Activated CD8-positive, alpha-beta T cell treated with anti-CD3 and anti-CD28 coated beads, Interleukin-2, amount 10 ng/mL, durations not matched to agents 7 days and 5 days (primary cell): ENCODE measurements around the gene CRYGB. TPM values are rescaled to one million over a fixed set of nuclear protein-coding genes. Genes with fewer than 3 reads are reported as not detected.
"Not testable (repeated sequence)": the region's sequence is repeated elsewhere in the genome, so short reads cannot be mapped to it uniquely, and the experiment has no call there.

ENCODE experiments used
- ATAC-seq: fragments of 150-1000 bp; cut with Tn5 transposase; one replicate; pipeline ENCODE4 v1.10.0; 2021; ENCODE audit warnings: moderate library complexity
- CTCF ChIA-PET: fragments of 350-600 bp; sonication (Branson Sonifier 250); formaldehyde crosslinking; loops from one replicate; lab custom pipeline; 2021; ENCODE audit warnings: antibody characterized with exemption; lab: Charles Lee
- POLR2A ChIA-PET: fragments of 350-600 bp; sonication (Branson Sonifier 250); formaldehyde crosslinking; loops from one replicate; lab custom pipeline; 2021; ENCODE audit warnings: antibody characterized with exemption; lab: Charles Lee
- DNase-seq: peaks from one replicate; pipeline ENCODE4 v3.0.0-alpha.2; 2020
- H3K27ac Mint-ChIP-seq: one replicate; pipeline ENCODE4 v1.8.0; 2021; ENCODE audit warnings: mild to moderate bottlenecking, mixed read lengths
- H3K27me3 Mint-ChIP-seq: one replicate; pipeline ENCODE4 v1.8.0; 2021; ENCODE audit warnings: low read depth, mixed read lengths
- H3K36me3 Mint-ChIP-seq: one replicate; pipeline ENCODE4 v1.8.0; 2021; ENCODE audit warnings: low read depth, mixed read lengths
- H3K4me1 Mint-ChIP-seq: one replicate; pipeline ENCODE4 v1.8.0; 2021; ENCODE audit warnings: low read depth, mixed read lengths
- H3K4me3 Mint-ChIP-seq: one replicate; pipeline ENCODE4 v1.8.0; 2021; ENCODE audit warnings: mild to moderate bottlenecking, mixed read lengths
- H3K9me3 Mint-ChIP-seq: one replicate; pipeline ENCODE4 v1.8.0; 2022; ENCODE audit warnings: mixed read lengths; ENCODE audit not compliant: insufficient read depth
- total RNA-seq, 2 experiments: library from RNA; stranded (reverse); gene quantifications; one replicate each; pipeline ENCODE4 v1.2.3, GENCODE V29; 2021

The CRYGB gene
- total RNA-seq, 2 experiments from 2014 or later = not detected

DNA sequence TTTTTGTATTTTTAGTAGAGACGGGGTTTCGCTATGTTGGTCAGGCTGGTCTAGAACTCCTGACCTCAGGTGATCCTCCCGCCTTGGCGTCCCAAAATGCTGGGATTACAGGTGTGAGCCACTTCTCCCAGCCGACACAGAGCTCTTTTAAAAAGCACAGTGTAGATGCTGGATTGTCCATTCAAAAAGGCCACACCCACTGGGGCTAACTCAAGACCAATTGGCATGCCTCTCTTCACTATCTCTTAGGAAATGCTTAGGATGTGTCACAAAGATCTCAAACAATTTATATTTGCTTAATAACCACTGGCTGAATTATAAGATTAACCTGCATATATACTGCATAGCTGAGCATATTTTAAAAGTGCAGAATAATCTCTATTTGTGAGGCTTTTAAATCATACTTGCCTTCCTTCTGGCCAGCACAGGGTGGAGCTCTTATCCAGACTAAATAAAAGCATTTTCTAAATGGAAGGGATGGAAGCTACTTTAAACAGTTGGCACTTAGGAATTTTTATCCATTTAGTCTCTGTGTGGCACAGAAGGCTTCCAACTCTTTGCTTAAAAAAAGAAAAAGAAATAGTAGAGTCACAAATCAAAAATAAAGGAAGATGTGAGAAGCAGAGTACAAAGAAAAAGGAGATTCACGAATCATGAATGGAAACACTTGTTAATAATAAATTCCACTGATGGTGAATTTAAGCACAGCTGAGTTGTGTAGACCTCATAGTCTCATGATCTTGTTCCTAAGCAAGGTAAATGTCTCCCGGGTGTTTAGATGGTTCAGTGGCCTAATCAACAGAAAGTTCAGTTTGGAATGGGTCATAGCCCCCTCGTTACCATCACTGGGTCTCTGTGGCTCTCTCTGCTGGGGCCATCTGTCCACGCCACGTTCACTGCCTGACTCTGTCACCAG, 44.0 kb downstream of the CRYGB start:
- ChIA-PET CTCF (interaction anchor here (0.7 to 3.7 kb wide), 7 partner anchors 20 to 169 kb away, joined by 3 to 32 read pairs (median 3); partner anchors contain the start of gene IDH1), POLR2A (no interaction called here)
- Mint-ChIP-seq H3K27me3 (peaks cover 5% of the 10 kb centered on the region), H3K27ac (no peak overlapping the region), H3K9me3 (no peaks in the 10 kb centered on the region), H3K36me3 (no peaks in the 10 kb centered on the region), H3K4me3 (no peak overlapping the region), H3K4me1 (peaks cover 11% of the 10 kb centered on the region)
- DNase-seq (no peak), ATAC-seq (no peak)

DNA sequence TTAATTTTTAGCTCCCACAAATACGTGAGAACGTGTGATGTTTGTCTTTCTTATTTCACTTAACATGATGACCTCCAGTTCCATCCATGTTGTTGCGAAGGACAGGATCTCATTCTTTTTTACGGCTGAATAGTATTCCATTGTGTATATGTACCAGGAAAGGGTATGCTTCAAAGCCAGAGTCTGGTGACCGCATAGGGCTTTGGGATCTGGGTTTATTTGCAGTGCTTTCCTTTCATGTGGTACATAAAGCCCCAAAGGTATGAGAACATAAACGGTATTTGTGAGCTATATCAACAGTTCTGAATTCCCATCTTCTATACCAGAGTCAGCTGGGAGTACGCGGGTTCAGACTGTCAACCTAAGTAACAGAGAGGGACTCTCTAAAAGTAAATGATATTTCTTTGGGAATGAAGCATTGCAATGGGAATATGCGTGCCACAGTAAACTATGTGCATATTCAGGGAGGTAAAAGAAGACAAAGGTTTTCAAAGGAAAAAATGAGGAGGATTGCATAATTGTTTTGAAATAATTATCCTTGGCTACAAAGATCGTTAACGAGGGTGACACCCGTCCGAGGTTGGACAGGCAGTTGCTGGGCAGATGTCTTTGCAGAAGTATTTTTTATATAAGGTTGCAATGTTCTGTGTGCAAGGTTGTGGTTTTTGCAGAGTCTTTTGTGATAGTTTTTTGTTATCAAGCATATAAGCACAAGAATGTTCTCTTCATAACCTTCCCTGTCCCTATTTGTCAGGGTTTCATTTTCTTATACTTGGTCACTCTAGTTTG, 46.1 kb downstream of the CRYGB start:
- H3K4me1 Mint-ChIP-seq = peaks cover 11% of the 10 kb centered on the region
- no peak for ATAC-seq
- H3K9me3 Mint-ChIP-seq = no peaks in the 10 kb centered on the region
- ChIA-PET CTCF (no interaction called here), POLR2A (interaction anchor here (0.6 kb wide), 1 partner anchor 129 kb away, joined by 3 read pairs; no protein-coding TSS in a partner anchor)
- H3K4me3 Mint-ChIP-seq = no peak overlapping the region
- H3K27ac Mint-ChIP-seq = no peak overlapping the region
- DNase-seq = no peak
- H3K36me3 Mint-ChIP-seq = no peaks in the 10 kb centered on the region
- H3K27me3 Mint-ChIP-seq = peaks cover 2% of the 10 kb centered on the region

DNA sequence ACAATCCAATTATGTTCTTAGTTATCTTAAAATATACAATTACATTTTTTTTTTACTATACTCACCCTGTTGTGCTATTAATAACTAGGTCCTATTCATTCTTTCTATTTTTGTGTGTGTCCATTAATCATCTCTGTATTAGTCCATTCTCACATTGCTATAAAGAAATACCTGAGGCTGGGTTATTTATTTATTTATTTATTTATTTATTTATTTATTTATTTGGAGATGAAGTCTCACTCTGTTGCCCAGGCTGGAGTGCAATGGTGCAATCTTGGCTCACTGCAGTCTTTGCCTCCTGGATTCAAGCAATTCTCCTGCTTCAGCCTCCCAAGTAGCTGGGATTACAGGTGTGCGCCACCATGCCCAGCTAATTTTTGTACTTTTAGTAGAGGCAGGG, 47.3 kb downstream of the CRYGB start:
- H3K4me3 Mint-ChIP-seq, H3K27me3 Mint-ChIP-seq, DNase-seq, POLR2A ChIA-PET, H3K27ac Mint-ChIP-seq, ATAC-seq, H3K9me3 Mint-ChIP-seq, H3K36me3 Mint-ChIP-seq: not testable (repeated sequence)
- CTCF ChIA-PET = interaction anchor here (0.6 kb wide), 1 partner anchor 77 kb away, joined by 3 read pairs; no protein-coding TSS in a partner anchor
- H3K4me1 Mint-ChIP-seq = peaks cover 11% of the 10 kb centered on the region

DNA sequence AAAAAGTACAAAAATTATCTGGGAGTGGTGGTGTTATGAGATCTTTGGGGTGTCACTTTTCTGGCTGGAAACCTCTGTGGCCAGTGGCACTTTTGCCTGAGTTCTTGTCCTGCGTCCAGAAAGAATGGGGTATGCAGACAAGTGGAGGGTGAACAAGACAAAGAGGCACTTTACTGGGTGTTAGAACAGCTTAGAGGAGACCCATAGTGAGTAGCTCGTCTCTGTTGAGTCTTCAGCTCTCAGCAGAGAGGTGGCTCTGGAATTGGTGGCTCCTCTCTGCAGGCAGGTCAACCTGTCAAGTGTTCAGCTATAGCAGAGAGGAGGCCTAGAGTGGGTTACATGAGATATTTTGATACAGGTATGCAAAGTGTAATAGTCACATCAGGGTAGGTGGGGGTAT, 47.7 kb downstream of the CRYGB start:
- ChIA-PET POLR2A (no interaction called here), CTCF (interaction anchor here (0.6 kb wide), 1 partner anchor 77 kb away, joined by 3 read pairs; no protein-coding TSS in a partner anchor)
- Mint-ChIP-seq H3K4me3 (no peak overlapping the region), H3K4me1 (peaks cover 11% of the 10 kb centered on the region), H3K9me3 (no peaks in the 10 kb centered on the region), H3K36me3 (no peaks in the 10 kb centered on the region), H3K27ac (no peak overlapping the region), H3K27me3 (peaks cover 2% of the 10 kb centered on the region)
- DNase-seq = no peak
- no peak for ATAC-seq

DNA sequence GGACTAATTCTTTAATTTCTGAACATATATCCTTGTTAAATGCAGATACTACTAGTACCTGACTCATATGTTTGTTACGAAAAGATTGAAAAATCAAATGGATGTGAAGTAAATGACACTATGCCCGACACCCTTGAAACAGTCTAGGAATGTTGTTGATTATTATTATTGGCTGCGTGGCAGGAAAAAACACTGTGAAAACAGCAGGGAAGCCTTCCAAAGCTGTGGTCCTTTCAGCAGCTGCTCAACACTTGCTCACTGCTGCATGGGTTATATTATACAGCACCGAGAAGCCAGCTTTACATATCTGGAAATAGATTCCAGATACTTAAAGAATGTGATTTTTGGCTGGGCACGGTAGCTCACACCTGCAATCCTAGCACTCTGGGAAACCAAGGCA, 48.2 kb downstream of the CRYGB start:
- POLR2A ChIA-PET = no interaction called here
- Mint-ChIP-seq H3K4me1 (peaks cover 11% of the 10 kb centered on the region), H3K4me3 (no peak overlapping the region), H3K36me3 (no peaks in the 10 kb centered on the region), H3K27me3 (peaks cover 2% of the 10 kb centered on the region), H3K27ac (no peak overlapping the region), H3K9me3 (no peaks in the 10 kb centered on the region)
- DNase-seq = no peak
- CTCF ChIA-PET = interaction anchor here (1.0 kb wide), 1 partner anchor 57 kb away, joined by 3 read pairs; no protein-coding TSS in a partner anchor
- no peak for ATAC-seq

DNA sequence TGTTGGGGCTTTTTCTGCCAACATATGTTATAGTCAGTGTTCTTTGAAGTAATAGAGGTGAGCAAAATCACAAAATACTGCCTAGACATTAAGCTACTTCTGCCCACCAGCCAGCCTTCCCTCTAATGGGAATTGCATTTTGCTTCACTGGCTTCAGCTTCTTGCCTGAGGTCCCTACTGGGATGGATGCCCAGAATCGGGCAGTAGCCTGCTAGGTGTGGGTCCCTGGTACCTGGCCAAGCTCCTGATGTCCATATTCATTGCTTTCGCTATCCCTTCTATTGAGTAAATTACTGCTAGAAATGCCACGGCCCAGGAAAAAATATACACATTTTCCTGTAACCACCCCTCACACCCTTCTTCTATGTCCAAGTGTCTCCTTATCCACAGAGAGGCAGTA, 48.6 kb downstream of the CRYGB start:
- Mint-ChIP-seq H3K27me3 (peaks cover 2% of the 10 kb centered on the region), H3K36me3 (no peaks in the 10 kb centered on the region), H3K4me3 (no peak overlapping the region), H3K9me3 (no peaks in the 10 kb centered on the region), H3K4me1 (peaks cover 11% of the 10 kb centered on the region), H3K27ac (no peak overlapping the region)
- ATAC-seq (no peak), DNase-seq (no peak)
- POLR2A ChIA-PET = no interaction called here
- CTCF ChIA-PET = interaction anchor here (1.0 kb wide), 1 partner anchor 57 kb away, joined by 3 read pairs; no protein-coding TSS in a partner anchor

DNA sequence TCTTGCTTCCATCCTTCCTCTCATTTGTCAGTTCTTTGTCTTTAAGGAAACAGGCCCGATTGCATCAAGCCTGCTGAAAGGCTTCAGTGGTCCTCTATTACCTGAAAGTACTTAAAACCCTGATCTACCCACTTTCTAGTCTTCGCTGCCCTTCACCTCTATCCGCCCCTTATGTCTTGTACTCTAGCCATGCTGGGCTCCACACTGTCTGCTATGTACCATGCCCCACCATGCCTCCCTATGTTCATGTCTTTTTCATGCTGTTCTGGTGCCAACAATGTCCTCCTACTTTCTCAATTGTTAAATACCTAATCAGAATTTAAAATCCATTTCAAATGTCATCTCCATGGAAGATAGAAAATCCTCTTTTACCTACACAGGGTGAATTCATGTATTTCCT, 49.9 kb downstream of the CRYGB start:
- ChIA-PET POLR2A (no interaction called here), CTCF (no interaction called here)
- no peak overlapping the region for H3K27ac Mint-ChIP-seq
- H3K4me3 Mint-ChIP-seq = no peak overlapping the region
- ATAC-seq (no peak), DNase-seq (no peak)
- peaks cover 3% of the 10 kb centered on the region for H3K27me3 Mint-ChIP-seq
- H3K9me3 Mint-ChIP-seq = no peaks in the 10 kb centered on the region
- peaks cover 5% of the 10 kb centered on the region for H3K4me1 Mint-ChIP-seq
- H3K36me3 Mint-ChIP-seq = no peaks in the 10 kb centered on the region

DNA sequence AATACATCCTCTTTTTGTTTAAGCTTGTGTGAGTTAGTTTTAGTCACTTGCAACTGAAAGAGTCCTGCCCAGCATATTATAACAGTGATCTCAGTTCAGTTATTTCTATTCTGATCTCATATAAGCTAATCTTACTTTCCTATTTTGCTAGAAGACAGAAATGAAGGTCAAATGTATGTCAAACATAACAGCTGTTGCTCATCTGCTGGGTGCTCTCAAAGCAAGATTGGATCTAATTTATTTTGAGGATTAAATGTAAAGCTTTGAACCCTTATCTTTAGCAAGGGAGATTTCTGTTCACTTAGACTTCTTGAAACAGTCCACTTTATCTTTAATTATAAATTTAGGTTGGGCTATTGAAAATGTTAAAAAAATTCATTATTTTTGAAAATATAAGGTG, 52.8 kb downstream of the CRYGB start:
- CTCF ChIA-PET = interaction anchor here (1.2 kb wide), 1 partner anchor 53 kb away, joined by 3 read pairs; no protein-coding TSS in a partner anchor
- no peak overlapping the region for H3K4me3 Mint-ChIP-seq
- H3K36me3 Mint-ChIP-seq = no peaks in the 10 kb centered on the region
- H3K27me3 Mint-ChIP-seq = peaks cover 3% of the 10 kb centered on the region
- POLR2A ChIA-PET = no interaction called here
- ATAC-seq = no peak
- H3K4me1 Mint-ChIP-seq = no peaks in the 10 kb centered on the region
- peaks cover 4% of the 10 kb centered on the region for H3K9me3 Mint-ChIP-seq
- no peak for DNase-seq
- H3K27ac Mint-ChIP-seq = no peak overlapping the region

Other genes with a start within 250 kb of the CRYGB start
- 1 to 10 TPM; 6.1 to 6.2 TPM for gene PLEKHM3, start 120.6 kb downstream of the CRYGB start, total RNA-seq
- gene CRYGD, start 21.6 kb downstream of the CRYGB start, total RNA-seq = not detected
- not detected for gene CRYGC, start 16.3 kb downstream of the CRYGB start, total RNA-seq
- gene CRYGA, start 17.4 kb upstream of the CRYGB start, total RNA-seq = not detected
- not detected for gene C2orf80, start 43.9 kb upstream of the CRYGB start, total RNA-seq
- gene IDH1, start 108.9 kb upstream of the CRYGB start, total RNA-seq = 10 to 100 TPM; 29.0 to 29.5 TPM
- gene PIKFYVE, start 120.1 kb upstream of the CRYGB start, total RNA-seq = 10 to 100 TPM; 27.4 to 29.3 TPM